ENCODE measurements around the gene RPS15. TPM values are rescaled to one million over a fixed set of nuclear protein-coding genes. Genes with fewer than 3 reads are reported as not detected.

The RPS15 gene
- total and polyA plus RNA-seq, 9 of the 15 experiments (the other 6 are each of a cell fraction or from before 2014, with no cell fraction given) = 605 to 2,791 (median 957) TPM

- TF ChIP-seq ZNF740 (CRISPR knock-in tag; IDR thresholded peaks at IDR 0.05) = peak; percentile 83
- no peak for TF ChIP-seq ZNF740 (tag; IDR thresholded peaks at IDR 0.05)
- TF ChIP-seq MLLT1 (IDR thresholded peaks at IDR 0.05) = no peak
- no peak for TF ChIP-seq MYNN (IDR thresholded peaks at IDR 0.05)
- TF ChIP-seq MYNN (CRISPR knock-in tag; IDR thresholded peaks at IDR 0.05) = no peak
- no peak for TF ChIP-seq ZNF23 (CRISPR knock-in tag; IDR thresholded peaks at IDR 0.05)
- no peak for TF ChIP-seq ATF1 (CRISPR knock-in tag; IDR thresholded peaks at IDR 0.05)
- TF ChIP-seq ATF1 (tag; IDR thresholded peaks at IDR 0.05) = peak; percentile 69
- 0 out of 2 replicates have a peak, but pooled peaks have one; percentile 31 for TF ChIP-seq GABPB1 (CRISPR knock-in tag; IDR thresholded peaks at IDR 0.05)
- TF ChIP-seq SNAPC5 (CRISPR knock-in tag; IDR thresholded peaks at IDR 0.05) = no peak
- no peak for TF ChIP-seq ZSCAN32 (CRISPR knock-in tag; IDR thresholded peaks at IDR 0.05)
- peak; percentile 47; the same call in 1 of the 2 replicates for TF ChIP-seq L3MBTL2 (IDR thresholded peaks at IDR 0.05)
- no peak for TF ChIP-seq AFF4 (CRISPR knock-in tag; IDR thresholded peaks at IDR 0.05)
- no peak for TF ChIP-seq ZBTB49 (CRISPR knock-in tag; IDR thresholded peaks at IDR 0.05; ENCODE audit: borderline replicate concordance)
- no peak for TF ChIP-seq CHCHD3 (CRISPR knock-in tag; IDR thresholded peaks at IDR 0.05)
- no peak for TF ChIP-seq ATF6 (CRISPR knock-in tag; IDR thresholded peaks at IDR 0.05)
- TF ChIP-seq TGIF2 (CRISPR knock-in tag; IDR thresholded peaks at IDR 0.05) = no peak
These were observed 7.2 kb downstream of the RPS15 start (continued) for GRCh38 chr19:1445185-1445931.

All from K562 (cell line).